Stimulated activated CD4-positive, alpha-beta T cell treated with anti-CD3 and anti-CD28 coated beads, Interleukin-15, amount 100 ng/mL, for 1 hour (primary cell): ENCODE measurements around the gene RALGDS.
"Not testable (repeated sequence)": the region's sequence is repeated elsewhere in the genome, so short reads cannot be mapped to it uniquely, and the experiment has no call there.

Source experiments
- DNase-seq, 2 donors: peaks; one replicate each; pipeline ENCODE4 v3.0.0-alpha.2; 2020; ENCODE audit warnings: low read depth in 1 of 2, low spot score in 1 of 2

Gene RALGDS

DNA sequence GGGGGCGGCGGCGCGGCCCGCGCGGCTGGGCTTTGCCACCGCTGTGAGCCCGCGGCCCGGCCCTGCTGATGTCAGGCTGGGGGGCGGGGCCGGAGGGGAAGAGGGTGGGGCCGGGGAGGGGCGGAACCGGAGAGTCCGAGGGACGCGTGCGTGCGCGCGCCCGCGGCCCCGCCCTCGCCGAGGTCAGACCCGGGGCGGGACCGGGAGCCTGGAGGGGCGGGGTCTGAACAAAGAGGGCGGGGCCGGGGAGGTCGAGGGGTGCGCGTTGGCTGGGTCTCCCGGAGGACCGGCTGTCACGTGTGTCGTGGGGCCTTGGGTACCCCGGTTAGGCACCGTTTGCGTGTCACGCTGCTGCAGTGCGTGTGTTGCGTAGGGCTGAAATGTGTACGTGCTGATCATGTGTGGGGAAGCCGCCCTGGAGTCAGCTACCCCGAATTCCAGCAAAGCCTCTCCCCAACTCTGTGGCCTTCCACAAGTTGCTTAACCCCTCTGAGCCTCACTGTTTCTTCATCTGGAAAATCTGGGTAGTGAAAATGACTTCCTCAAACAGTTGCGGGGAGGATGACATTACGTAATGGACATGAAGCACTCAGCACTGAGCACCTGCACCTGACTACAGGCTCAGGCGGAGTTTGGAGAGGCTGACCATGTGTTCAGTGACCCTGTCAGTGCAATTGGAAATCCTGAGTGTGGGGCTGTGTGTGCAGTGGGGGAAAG, at the start of gene RALGDS:
RALGDS (minus strand) TSS at position 43 of the 717 bp plus-strand sequence. CDS start 86 bp downstream, outside the sequence.
- peak; percentile 82 to 89 for DNase-seq

DNA sequence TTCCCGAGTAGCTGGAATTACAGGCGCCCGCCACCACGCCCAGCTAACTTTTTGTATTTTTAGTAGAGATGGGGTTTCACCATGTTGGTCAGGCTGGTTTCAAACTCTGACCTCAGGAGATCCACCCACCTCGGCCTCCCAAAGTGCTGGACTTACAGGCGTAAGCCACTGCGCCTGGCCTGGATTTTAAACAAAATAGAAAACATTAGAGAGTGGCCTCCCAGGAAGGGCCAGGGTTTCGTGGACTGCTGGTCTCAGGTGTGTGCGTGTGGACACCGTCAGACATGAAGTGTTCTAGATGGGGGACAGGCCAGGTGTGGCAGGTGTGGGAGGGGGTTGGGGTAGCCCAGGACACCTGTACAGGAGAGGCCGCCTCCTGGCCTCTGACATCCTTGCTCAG, 49.7 kb upstream of the RALGDS start:
- no peak for DNase-seq

DNA sequence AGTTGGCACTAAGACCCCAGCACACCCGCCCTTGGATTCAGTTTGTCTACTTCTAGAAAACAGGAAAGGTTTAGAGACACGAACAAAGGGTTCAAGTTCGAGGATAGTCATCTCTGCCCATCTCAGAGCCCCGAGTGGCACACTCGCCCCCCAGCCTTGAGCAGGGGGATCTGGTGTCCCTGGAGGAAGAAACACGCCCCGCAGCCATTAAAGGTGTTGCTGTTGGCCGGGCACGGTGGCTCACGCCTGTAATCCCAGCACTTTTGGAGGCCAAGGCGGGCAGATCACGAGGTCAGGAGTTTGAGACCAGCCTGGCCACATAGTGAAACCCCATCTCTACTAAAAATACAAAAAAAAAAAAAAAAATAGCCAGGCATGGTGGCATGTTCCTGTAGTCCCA, 48.6 kb upstream of the RALGDS start:
- DNase-seq: not testable (repeated sequence)

DNA sequence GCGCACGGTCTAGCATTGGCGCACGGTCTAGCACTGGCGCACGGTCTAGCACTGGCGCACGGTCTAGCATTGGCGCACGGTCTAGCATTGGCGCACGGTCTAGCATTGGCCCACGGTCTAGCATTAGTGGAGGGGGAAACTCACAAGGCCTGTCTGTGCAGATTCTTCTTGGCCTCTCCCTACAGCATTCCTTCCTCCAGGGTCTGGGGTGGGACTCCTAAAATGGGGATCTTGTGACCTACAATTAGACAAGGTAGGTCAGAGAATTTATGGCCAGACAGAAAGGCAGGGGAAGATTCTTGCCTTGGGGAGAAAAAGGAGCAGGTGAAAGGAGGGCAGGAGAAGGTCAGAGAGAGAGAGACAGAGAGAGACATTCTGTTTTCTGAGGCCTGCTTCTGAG, 48.1 kb upstream of the RALGDS start:
- DNase-seq: no peak

DNA sequence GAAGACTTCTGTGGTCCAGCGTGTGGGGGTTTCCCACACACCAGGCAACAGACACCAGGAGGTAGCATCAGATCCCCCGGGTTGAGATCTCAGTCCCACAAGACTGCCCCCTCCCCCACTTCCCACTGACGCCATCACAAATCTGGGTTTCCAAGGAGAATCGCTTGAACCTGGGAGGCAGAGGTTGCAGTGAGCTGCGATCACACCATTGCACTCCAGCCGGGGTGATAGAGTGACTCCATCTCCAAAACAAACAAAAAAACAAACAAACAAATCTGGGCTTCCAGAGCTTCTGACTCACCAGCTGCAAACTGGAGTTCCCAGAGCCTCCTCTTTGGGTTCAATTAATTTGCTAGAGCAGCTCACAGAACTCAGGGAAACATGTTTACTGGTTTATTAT, 47.4 kb upstream of the RALGDS start:
- DNase-seq: no peak

DNA sequence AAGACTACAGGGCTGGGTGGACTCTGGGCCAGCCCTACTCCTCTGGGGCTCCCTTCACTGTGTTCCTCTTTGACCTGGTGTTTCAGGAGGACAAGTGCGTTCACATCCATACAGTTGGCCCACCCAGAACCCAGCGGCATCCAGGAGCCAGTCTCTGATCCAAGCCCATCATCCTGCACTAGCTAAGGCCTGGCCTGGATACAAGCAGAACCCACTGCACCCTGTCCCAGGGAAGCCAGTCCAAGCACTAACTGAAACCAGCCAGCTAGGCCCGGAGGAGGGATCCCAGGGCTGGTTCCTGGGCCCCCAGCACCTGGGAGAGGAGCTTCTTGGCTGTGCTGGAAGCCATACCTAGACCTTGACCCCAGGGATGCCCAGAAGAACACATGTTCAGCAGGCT, 46.7 kb upstream of the RALGDS start:
- no peak for DNase-seq

- no peak for DNase-seq
Measured at GRCh38 chr9:133167096-133167730, 46.2 kb upstream of the RALGDS start.

GRCh38 chr9:133166392-133166791, 45.4 kb upstream of the RALGDS start:
- DNase-seq: no peak

- DNase-seq: no peak
Measured at GRCh38 chr9:133165452-133165730, 44.4 kb upstream of the RALGDS start.

- DNase-seq: no peak
Measured at GRCh38 chr9:133164191-133164590, 43.2 kb upstream of the RALGDS start.

DNA sequence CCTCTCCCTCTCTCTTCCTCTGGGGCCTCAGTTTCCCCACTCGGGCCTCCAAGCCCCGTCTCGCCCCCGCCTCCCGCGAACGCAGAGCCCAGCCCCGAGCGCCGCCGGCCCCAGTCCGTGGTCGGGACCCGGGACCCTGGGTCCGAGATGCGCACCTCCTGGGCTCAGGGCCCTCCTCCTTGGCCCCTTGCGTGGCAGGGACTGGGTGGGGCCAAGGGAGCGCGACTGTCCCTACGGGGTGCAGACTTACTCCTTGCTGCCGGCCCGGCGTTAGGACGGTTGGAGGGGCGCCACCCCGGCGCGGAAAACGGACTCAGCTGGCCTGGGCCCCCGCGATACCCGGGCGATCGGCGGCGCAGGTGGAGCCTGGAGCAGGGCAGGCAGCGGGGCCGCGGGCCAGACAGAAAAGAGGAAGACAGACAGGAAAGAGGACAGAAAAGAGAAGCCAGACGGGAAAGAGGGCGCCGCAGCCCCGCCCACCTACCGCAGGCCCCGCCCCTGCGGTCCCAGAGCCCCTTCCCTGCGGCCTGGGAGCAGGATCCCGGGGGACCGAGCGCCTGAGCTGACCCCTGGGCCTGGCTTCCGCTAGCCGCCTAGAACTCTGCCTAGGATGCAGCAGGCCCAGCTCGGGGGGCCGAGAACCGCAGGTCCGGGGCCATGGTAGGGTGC, 42.6 kb upstream of the RALGDS start, which contains the start of gene GBGT1:
GBGT1 (minus strand) TSS at position 411 of the 669 bp plus-strand sequence. CDS start 1,502 bp downstream, outside the sequence.
- DNase-seq: peak in 1 of 2 donors; percentile 18

GRCh38 chr9:133162861-133163503, 41.9 kb upstream of the RALGDS start:
- DNase-seq: no peak

- no peak for DNase-seq
Measured at GRCh38 chr9:133161547-133161950, 40.5 kb upstream of the RALGDS start.

DNA sequence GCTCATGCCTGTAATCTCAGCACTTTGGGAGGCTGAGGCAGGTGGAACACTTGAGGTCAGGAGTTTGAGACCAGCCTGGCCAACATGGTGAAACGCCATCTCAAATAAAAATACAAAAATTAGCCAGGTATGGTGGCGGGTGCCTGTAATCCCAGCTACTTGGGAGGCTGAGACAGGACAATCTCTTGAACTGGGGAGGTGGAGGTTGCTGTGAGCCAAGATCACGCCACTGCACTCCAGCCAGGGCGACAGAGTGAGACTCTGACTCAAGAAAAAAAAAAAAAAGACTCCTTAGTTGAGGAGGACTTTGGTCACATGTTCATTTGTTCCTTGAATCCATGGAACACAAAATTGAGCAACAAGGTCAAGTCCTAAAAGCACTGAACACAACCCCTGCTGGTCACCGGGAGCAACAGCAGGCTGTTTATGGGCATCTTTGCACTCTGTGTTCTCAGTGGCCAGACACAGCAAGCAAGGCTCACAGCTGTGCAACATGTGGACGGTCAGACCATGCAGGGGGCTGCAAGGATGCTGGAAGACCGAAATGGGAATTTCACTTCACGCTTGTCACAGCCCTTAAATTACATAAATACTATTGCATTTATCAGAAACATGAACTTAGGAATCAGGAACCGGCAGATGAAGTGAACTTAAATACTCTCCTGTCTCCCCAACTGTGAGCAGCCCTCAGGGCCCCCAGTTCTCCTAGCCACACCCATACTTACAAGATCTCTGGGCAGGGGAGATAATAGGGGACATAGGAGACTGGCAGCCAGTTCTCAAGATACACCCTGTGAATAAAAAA, 39.9 kb upstream of the RALGDS start:
- no peak for DNase-seq

- DNase-seq: no peak
Measured at GRCh38 chr9:133158695-133159094, 37.7 kb upstream of the RALGDS start.

GRCh38 chr9:133155156-133155555, 34.1 kb upstream of the RALGDS start:
- DNase-seq: no peak

DNA sequence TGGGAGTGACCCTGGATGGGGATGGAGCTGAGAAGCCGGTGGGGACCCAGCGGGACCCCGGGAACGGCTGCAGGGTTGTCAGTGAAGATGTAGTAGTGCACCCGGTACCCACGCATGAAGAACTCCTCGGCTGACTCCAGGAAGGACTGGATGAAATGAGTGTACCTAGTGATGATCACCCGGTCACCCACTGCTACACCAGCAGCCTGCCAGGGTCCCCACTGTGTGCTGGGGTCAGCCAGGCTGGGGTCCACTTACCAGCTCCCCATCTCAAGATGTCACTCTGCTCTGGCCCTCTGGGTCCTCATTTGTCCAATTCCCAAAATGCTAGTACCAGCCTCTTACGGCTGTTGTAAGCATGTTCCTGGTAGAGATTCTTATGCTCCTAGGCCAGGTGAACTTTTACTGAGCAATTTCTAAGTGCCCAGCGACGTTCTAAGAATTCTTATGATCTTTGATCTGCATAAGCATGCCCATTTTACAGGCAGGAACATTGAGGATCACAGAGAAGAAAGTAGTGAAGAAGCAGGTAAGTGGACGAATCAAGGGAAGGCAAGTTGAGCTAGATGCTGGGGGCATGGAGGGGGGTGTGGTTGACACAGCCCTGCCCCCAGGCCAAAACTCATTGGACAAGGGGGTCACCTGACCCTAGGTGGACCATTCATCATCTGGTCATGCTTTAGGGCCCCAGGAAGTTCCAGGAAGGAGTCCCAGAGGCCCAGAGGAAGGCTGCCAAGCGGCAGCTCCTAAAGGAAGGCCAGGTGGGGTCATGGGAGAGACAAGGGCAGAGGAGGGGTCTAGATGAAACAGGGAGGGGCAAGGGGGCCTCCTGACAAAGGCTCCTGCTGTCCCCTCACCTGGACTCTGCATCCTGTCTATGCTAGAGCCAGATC, 33.3 kb upstream of the RALGDS start:
- no peak for DNase-seq

DNA sequence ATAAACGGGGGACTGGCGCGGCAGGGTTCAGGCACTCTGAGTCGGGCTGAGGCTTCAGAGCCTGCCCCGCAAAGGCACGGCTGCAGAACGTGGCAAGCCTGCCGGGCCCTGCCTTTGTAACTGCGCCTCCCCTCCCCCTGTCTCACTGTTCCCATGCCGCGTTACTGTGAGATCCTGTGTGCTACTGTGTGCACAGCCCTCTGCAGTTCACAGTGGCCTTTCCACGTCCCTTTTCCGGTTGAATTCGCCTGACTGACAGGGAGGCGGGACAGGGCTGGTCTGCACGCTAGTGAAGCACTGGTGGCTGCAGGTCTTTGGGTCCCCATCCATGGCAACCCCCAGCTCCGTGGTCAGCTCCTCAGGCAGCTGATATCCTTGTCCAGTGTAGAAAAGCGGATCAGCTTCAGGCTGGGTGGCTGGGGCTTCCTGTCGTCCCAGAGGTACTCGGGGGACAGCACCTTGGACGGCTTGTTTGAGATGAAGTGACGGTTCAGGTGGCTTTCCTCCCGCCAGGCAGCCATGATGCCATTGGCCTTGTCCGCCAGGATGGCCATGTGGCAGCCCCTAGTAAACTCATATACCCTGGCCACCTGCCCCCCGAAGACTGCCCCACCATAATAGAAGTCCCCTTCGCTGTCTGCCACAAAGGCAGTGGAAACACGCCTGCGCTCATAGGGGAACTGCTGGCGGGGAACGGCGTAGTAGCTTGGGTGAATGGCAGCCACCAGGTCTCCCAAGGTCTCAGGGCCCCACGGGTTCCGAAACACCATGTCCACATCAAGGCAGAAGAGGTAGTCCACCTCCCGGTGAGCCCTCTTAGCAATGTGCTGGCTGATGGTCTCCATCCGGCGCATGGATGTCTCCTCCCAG, 32.4 kb upstream of the RALGDS start:
- no peak for DNase-seq
